KMS-11 (cell line): ENCODE measurements around the gene NPAS2.

ENCODE experiments used
- H2AFZ ChIP-seq: fragments of 200-600 bp; sonication (generic); 2 replicates; pipeline ENCODE4 v1.6.1; 2016; ENCODE audit warnings: antibody characterized with exemption, mixed run types, low read depth
- H3K27ac ChIP-seq: fragments of 200-600 bp; sonication (generic); 2 replicates; pipeline ENCODE4 v1.6.1; 2016; ENCODE audit warnings: mild to moderate bottlenecking, mixed run types
- H3K27me3 ChIP-seq: fragments of 200-600 bp; sonication (generic); 2 replicates; pipeline ENCODE4 v1.6.1; 2017; ENCODE audit warnings: mild to moderate bottlenecking, low read depth, mixed run types, moderate library complexity; ENCODE audit not compliant: insufficient read depth
- H3K36me3 ChIP-seq: fragments of 200-600 bp; sonication (generic); 2 replicates; pipeline ENCODE4 v1.6.1; 2017; ENCODE audit warnings: mild to moderate bottlenecking, mixed run types; ENCODE audit not compliant: insufficient read depth
- H3K4me1 ChIP-seq: fragments of 200-600 bp; sonication (generic); 2 replicates; pipeline ENCODE4 v1.6.1; 2016; ENCODE audit warnings: mild to moderate bottlenecking, low read depth, mixed run types; ENCODE audit not compliant: poor library complexity, severe bottlenecking
- H3K4me2 ChIP-seq: fragments of 200-600 bp; sonication (generic); 2 replicates; pipeline ENCODE4 v1.7.0; 2016; ENCODE audit warnings: mild to moderate bottlenecking, mixed run types
- H3K4me3 ChIP-seq: fragments of 200-600 bp; sonication (generic); IDR thresholded peaks from 2 replicates; pipeline ENCODE4 v1.6.1; 2017; ENCODE audit warnings: low read depth, low read length, mixed read lengths; ENCODE audit not compliant: insufficient read depth
- H3K79me2 ChIP-seq: fragments of 200-600 bp; sonication (generic); 2 replicates; pipeline ENCODE4 v1.6.1; 2016; ENCODE audit warnings: low read depth, mixed run types; ENCODE audit not compliant: insufficient read depth
- H3K9ac ChIP-seq: fragments of 200-600 bp; sonication (generic); 2 replicates; pipeline ENCODE4 v1.6.1; 2016; ENCODE audit warnings: mild to moderate bottlenecking, mixed run types
- H4K20me1 ChIP-seq: fragments of 200-600 bp; sonication (generic); 2 replicates; pipeline ENCODE4 v1.6.1; 2016; ENCODE audit warnings: mild to moderate bottlenecking, mixed run types; ENCODE audit not compliant: insufficient read depth
- CTCF ChIP-seq: fragments of 200-600 bp; sonication (generic); conservative IDR thresholded peaks from 2 replicates; pipeline ENCODE4 v1.6.1; 2017; ENCODE audit warnings: low read depth, mild to moderate bottlenecking, antibody characterized with exemption, low read length, moderate library complexity, mixed read lengths

NPAS2 gene

GRCh38 chr2:100875516-100876230 lies 55.7 kb downstream of the NPAS2 start:
- Histone ChIP-seq H3K79me2 (no peaks in the 10 kb centered on the region), H2AFZ (no peak overlapping the region), H3K4me2 (no peak overlapping the region)

GRCh38 chr2:100876231-100876860 lies 56.4 kb downstream of the NPAS2 start:
- no peak overlapping the region for H3K27ac ChIP-seq
- no peaks in the 10 kb centered on the region for H3K4me1 ChIP-seq
- no peaks in the 10 kb centered on the region for H4K20me1 ChIP-seq
- no peaks in the 10 kb centered on the region for H3K36me3 ChIP-seq
- no peaks in the 10 kb centered on the region for H3K79me2 ChIP-seq
- no peak overlapping the region for H3K4me3 ChIP-seq
- H3K4me2 ChIP-seq, result no peak overlapping the region
- no peak overlapping the region for H2AFZ ChIP-seq
- no peak overlapping the region for H3K9ac ChIP-seq
- TF ChIP-seq CTCF, result no peak
- H3K27me3 ChIP-seq, result no peaks in the 10 kb centered on the region

More at GRCh38 chr2:100875516-100876230, 55.7 kb downstream of the NPAS2 start:
- TF ChIP-seq CTCF, result no peak
- no peaks in the 10 kb centered on the region for H3K27me3 ChIP-seq
- H3K4me3 ChIP-seq, result no peak overlapping the region
- H3K36me3 ChIP-seq, result no peaks in the 10 kb centered on the region
- no peak overlapping the region for H3K9ac ChIP-seq
- no peak overlapping the region for H3K27ac ChIP-seq
- H4K20me1 ChIP-seq, result no peaks in the 10 kb centered on the region
- no peaks in the 10 kb centered on the region for H3K4me1 ChIP-seq

- Histone ChIP-seq H3K79me2 (no peaks in the 10 kb centered on the region), H3K4me3 (no peak overlapping the region), H3K36me3 (no peaks in the 10 kb centered on the region), H4K20me1 (no peaks in the 10 kb centered on the region), H3K9ac (no peak overlapping the region), H3K4me2 (no peak overlapping the region), H3K27ac (no peak overlapping the region), H3K27me3 (no peaks in the 10 kb centered on the region), H2AFZ (no peak overlapping the region), H3K4me1 (no peaks in the 10 kb centered on the region)
- no peak for TF ChIP-seq CTCF
Observed at GRCh38 chr2:100877555-100877954, 57.6 kb downstream of the NPAS2 start.

- Histone ChIP-seq H3K4me1 (no peaks in the 10 kb centered on the region), H4K20me1 (no peaks in the 10 kb centered on the region), H3K27ac (no peak overlapping the region), H3K4me3 (no peak overlapping the region), H3K36me3 (no peaks in the 10 kb centered on the region), H3K9ac (no peak overlapping the region), H2AFZ (no peak overlapping the region), H3K27me3 (no peaks in the 10 kb centered on the region), H3K79me2 (no peaks in the 10 kb centered on the region), H3K4me2 (no peak overlapping the region)
- TF ChIP-seq CTCF, result no peak
Observed at GRCh38 chr2:100878000-100878791, 58.3 kb downstream of the NPAS2 start.
